IMR-90 (cell line): ENCODE measurements around the gene RERE. TPM values are rescaled to one million over a fixed set of nuclear protein-coding genes. Genes with fewer than 3 reads are reported as not detected.

Experiments
- ATAC-seq: fragments of 200-7000 bp; cut with Tn5 transposase; 2 replicates; pipeline ENCODE4 v1.9.1; 2020; ENCODE audit warnings: low read depth, mild to moderate bottlenecking, moderate library complexity
- BruUV-seq: library from RNA; stranded (reverse); fragments of 400-500 nt; replicated peaks from 2 replicates; lab custom pipeline; 2021; lab: Mats Ljungman, UMichigan
- CTCF ChIA-PET: fragments of 300-600 bp; formaldehyde crosslinking; extraction: SDS; loops from one replicate; lab custom pipeline; 2021; ENCODE audit warnings: antibody characterized with exemption; lab: Yijun Ruan, JAX
- POLR2A ChIA-PET: fragments of 300-600 bp; sonication (Branson Sonifier 250); formaldehyde crosslinking; loops from one replicate; lab custom pipeline; 2022; ENCODE audit warnings: antibody characterized with exemption; ENCODE audit not compliant: unreplicated experiment; lab: Charles Lee
- DNase-seq: peaks from one replicate; pipeline ENCODE4 v3.0.0; 2013
- H2AFZ ChIP-seq: replicated peaks from 2 replicates; pipeline ENCODE3; 2013; ENCODE audit warnings: low read length, mild to moderate bottlenecking; ENCODE audit not compliant: poor library complexity
- H2AK5ac ChIP-seq: 2 replicates; pipeline ENCODE4 v1.6.1; 2013; ENCODE audit warnings: low read depth, low read length, inconsistent platforms
- H2AK9ac ChIP-seq: replicated peaks from 2 replicates; pipeline ENCODE3; 2013; ENCODE audit warnings: mild to moderate bottlenecking, low read depth, low read length, moderate library complexity; ENCODE audit not compliant: poor library complexity
- H2BK120ac ChIP-seq: 2 replicates; pipeline ENCODE4 v1.6.1; 2013; ENCODE audit warnings: low read depth, low read length, inconsistent platforms
- H2BK15ac ChIP-seq: 3 replicates; pipeline ENCODE4 v1.6.1; 2013; ENCODE audit warnings: low read depth, low read length, inconsistent platforms
- H2BK20ac ChIP-seq: 2 replicates; pipeline ENCODE4 v1.6.1; 2013; ENCODE audit warnings: low read depth, mild to moderate bottlenecking, inconsistent platforms, low read length, moderate library complexity
- H2BK5ac ChIP-seq: 2 replicates; pipeline ENCODE4 v1.6.1; 2013; ENCODE audit warnings: mild to moderate bottlenecking, low read depth, low read length, inconsistent platforms; ENCODE audit not compliant: poor library complexity, severe bottlenecking
- H3K14ac ChIP-seq: replicated peaks from 2 replicates; pipeline ENCODE4 v1.6.1; 2013; ENCODE audit warnings: low read depth, low read length, inconsistent platforms
- H3K18ac ChIP-seq: 2 replicates; pipeline ENCODE4 v1.6.1; 2013; ENCODE audit warnings: low read depth, low read length, control low read depth
- H3K23ac ChIP-seq: 2 replicates; pipeline ENCODE4 v1.6.1; 2013; ENCODE audit warnings: low read depth, low read length, inconsistent platforms
- H3K27ac ChIP-seq: 2 replicates; pipeline ENCODE4 v1.5.1; 2013; ENCODE audit warnings: mild to moderate bottlenecking, control low read depth, low read length; ENCODE audit not compliant: insufficient read depth
- H3K27me3 ChIP-seq: 2 replicates; pipeline ENCODE4 v1.6.1; 2013; ENCODE audit warnings: low read length; ENCODE audit not compliant: control insufficient read depth, insufficient read depth
- H3K36me3 ChIP-seq: 2 replicates; pipeline ENCODE4 v1.6.1; 2013; ENCODE audit warnings: low read length, mixed read lengths; ENCODE audit not compliant: control insufficient read depth, insufficient read depth
- H3K4ac ChIP-seq: 2 replicates; pipeline ENCODE4 v1.6.1; 2013; ENCODE audit warnings: low read depth, low read length, inconsistent platforms
- H3K4me1 ChIP-seq: 2 replicates; pipeline ENCODE4 v1.6.1; 2013; ENCODE audit warnings: low read length, mixed read lengths; ENCODE audit not compliant: control insufficient read depth, insufficient read depth
- H3K4me2 ChIP-seq: 2 replicates; pipeline ENCODE4 v1.6.1; 2013; ENCODE audit warnings: low read depth, mild to moderate bottlenecking, control low read depth, low read length, moderate library complexity
- H3K4me3 ChIP-seq: 2 replicates; pipeline ENCODE4 v1.5.1; 2013; ENCODE audit warnings: low read depth, mild to moderate bottlenecking, control low read depth, low read length, moderate library complexity; ENCODE audit not compliant: insufficient read depth
- H3K56ac ChIP-seq: 2 replicates; pipeline ENCODE4 v1.6.1; 2013; ENCODE audit warnings: low read length, inconsistent platforms; ENCODE audit not compliant: insufficient read depth; ENCODE audit errors: extremely low read depth
- H3K79me1 ChIP-seq, 2 experiments: 2 replicates each; pipeline ENCODE4 v1.6.1; 2013; ENCODE audit warnings: low read length in 2 of 2, inconsistent platforms in 1 of 2, low read depth in 1 of 2
- H3K9ac ChIP-seq: 2 replicates; pipeline ENCODE4 v1.6.1; 2013; ENCODE audit warnings: low read depth, low read length, control low read depth
- H3K9me1 ChIP-seq: 2 replicates; pipeline ENCODE4 v1.6.1; 2013; ENCODE audit warnings: low read length, inconsistent platforms; ENCODE audit not compliant: insufficient read depth
- H3K9me3 ChIP-seq: 2 replicates; pipeline ENCODE4 v1.6.1; 2013; ENCODE audit warnings: low read length; ENCODE audit not compliant: control insufficient read depth, insufficient read depth
- H4K20me1 ChIP-seq: 2 replicates; pipeline ENCODE4 v1.6.1; 2013; ENCODE audit warnings: low read length, inconsistent platforms; ENCODE audit not compliant: insufficient read depth
- H4K5ac ChIP-seq: 2 replicates; pipeline ENCODE4 v1.6.1; 2013; ENCODE audit warnings: mild to moderate bottlenecking, low read depth, low read length, control low read depth
- H4K8ac ChIP-seq, 2 experiments: 2 replicates each; pipeline ENCODE4 v1.6.1; 2013; ENCODE audit warnings: low read depth in 2 of 2, low read length in 2 of 2, control low read depth in 1 of 2, inconsistent platforms in 1 of 2
- H4K91ac ChIP-seq: 2 replicates; pipeline ENCODE4 v1.6.1; 2013; ENCODE audit warnings: low read depth, low read length, inconsistent platforms; ENCODE audit not compliant: insufficient read depth
- CEBPB ChIP-seq: IDR thresholded peaks from 2 replicates; pipeline ENCODE4 v1.6.1; 2012; ENCODE audit warnings: low read depth, low read length, improper control_type of control experiment
- MAZ ChIP-seq: IDR thresholded peaks from 2 replicates; pipeline ENCODE4 v1.6.1; 2012; ENCODE audit warnings: low read depth, mild to moderate bottlenecking, low read length, improper control_type of control experiment, moderate library complexity, borderline replicate concordance
- WGBS, 2 experiments: methylation state at CpG; one replicate each; pipeline versions ENCODE4 v1.1.5 to v1.1.7; 2013; ENCODE audit warnings: missing lambda C conversion rate in 2 of 2; ENCODE audit not compliant: insufficient read length in 1 of 2; ENCODE audit errors: extremely low coverage in 2 of 2; 5-methylcytosine and 5-hydroxymethylcytosine counted together
- dilution Hi-C: fragments of 300-500 bp; cut with HindIII; formaldehyde crosslinking; loops from one replicate; pipeline ENCODE4 v1.14.3; 2018; ENCODE audit warnings: low sequenced_read_pairs; ENCODE audit not compliant: unreplicated experiment
- in situ Hi-C: fragments of 300-500 bp; cut with MboI; formaldehyde crosslinking; loops from 3 replicates; pipeline ENCODE4 v1.14.3; 2019; ENCODE audit warnings: low sequenced_read_pairs, inconsistent platforms, mixed read lengths
- intact Hi-C: fragments of 100-400 bp; cut with micrococcal nuclease; formaldehyde crosslinking; loops from 2 replicates; pipeline ENCODE4 v1.10.0; 2022
- polyA plus RNA-seq, 3 experiments: library from polyadenylated mRNA; depleted of rRNA; stranded (reverse); fragments of >200 nt; gene quantifications; 2 replicates each; pipeline ENCODE4 v1.2.3, GENCODE V29; 2012; ENCODE audit warnings: low replicate concordance in 1 of 3
- total RNA-seq: library from RNA; depleted of rRNA; stranded (reverse); fragments of >200 nt; gene quantifications from 2 replicates; pipeline ENCODE4 v1.2.3, GENCODE V29; 2012

RERE gene
- total and polyA plus RNA-seq, 2 of the 4 experiments (the other 2 are of a cell fraction): 11.5 to 25.1 TPM

DNA sequence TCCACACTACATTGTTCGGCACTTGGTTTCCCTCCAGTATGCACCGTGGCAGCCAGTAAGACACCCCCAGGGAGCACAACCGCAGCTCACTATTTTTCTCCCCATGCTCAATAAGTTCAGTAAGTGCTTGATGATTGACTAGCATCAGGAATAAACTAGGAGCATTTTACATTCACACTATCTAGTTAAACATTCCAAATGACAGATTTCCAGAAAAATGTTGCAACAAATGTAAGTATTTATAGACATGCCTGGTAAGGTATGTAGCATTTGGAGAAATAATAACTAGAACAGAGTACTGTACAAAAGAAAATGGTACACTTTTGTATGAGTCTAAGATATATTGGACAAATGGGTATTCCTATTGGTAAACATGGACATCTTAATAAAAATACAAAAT, 406.6 kb downstream of the RERE start:
- Histone ChIP-seq H3K36me3 (peaks cover 34% of the 10 kb centered on the region), H2BK20ac (0 out of 2 replicates have a peak overlapping the region, but pooled peaks have one; percentile 4), H3K4me3 (no peak overlapping the region), H3K9ac (no peak overlapping the region), H3K23ac (peak overlapping the region; percentile 83; the same call in 1 of the 2 replicates), H4K91ac (0 out of 2 replicates have a peak overlapping the region, but pooled peaks have one; percentile 10), H3K27ac (peak overlapping the region; percentile 68; the same call in 1 of the 2 replicates), H4K20me1 (peaks cover 44% of the 10 kb centered on the region), H3K4me2 (0 out of 2 replicates have a peak overlapping the region, but pooled peaks have one; percentile 14), H3K79me1 (peaks cover 40 to 84% of the 10 kb centered on the region in 2 experiments), H3K4ac (peak overlapping the region; percentile 78), H4K8ac (0 out of 4 replicates have a peak overlapping the region, but pooled peaks have one; percentile 21 to 46), H3K14ac (no peak overlapping the region), H3K4me1 (peaks cover 48% of the 10 kb centered on the region), H2AK5ac (no peak overlapping the region), H2BK15ac (peak overlapping the region; percentile 2; the same call in 1 of the 3 replicates), H2BK120ac (peak overlapping the region; percentile 73; the same call in 1 of the 2 replicates), H2AFZ (no peak overlapping the region), H3K27me3 (no peaks in the 10 kb centered on the region), H4K5ac (0 out of 2 replicates have a peak overlapping the region, but pooled peaks have one; percentile 5), H3K18ac (peak overlapping the region; percentile 63; the same call in 1 of the 2 replicates), H2AK9ac (no peak overlapping the region), H3K9me3 (no peaks in the 10 kb centered on the region), H3K9me1 (peaks cover 39% of the 10 kb centered on the region), H3K56ac (no peak overlapping the region), H2BK5ac (peak overlapping the region; percentile 91)
- POLR2A ChIA-PET: no interaction called here
- intact Hi-C loops: no loop called here
- BruUV-seq: no TSS peak
- CTCF ChIA-PET: interaction anchor here (1.5 kb wide), 1 partner anchor 439 kb away, joined by 3 read pairs; no protein-coding TSS in a partner anchor
- dilution Hi-C loops: no loop called here
- DNase-seq (peak; percentile 55), ATAC-seq (peak; percentile 4; the same call in 1 of the 2 replicates)
- WGBS, 2 experiments: no CpG with 5 or more reads among the region's 3 CpGs
- in situ Hi-C loops: no loop called here
- TF ChIP-seq MAZ (no peak), CEBPB (peak; percentile 56; the same call in 1 of the 2 replicates)
